Measurements from ENCODE around the gene TDRD15. TPM values are rescaled to one million over a fixed set of nuclear protein-coding genes. Genes with fewer than 3 reads are reported as not detected.
"Not testable (repeated sequence)": the region's sequence is repeated elsewhere in the genome, so short reads cannot be mapped to it uniquely, and the experiment has no call there.

The TDRD15 gene
- total RNA-seq, 2 experiments from 2014 or later = not detected

DNA sequence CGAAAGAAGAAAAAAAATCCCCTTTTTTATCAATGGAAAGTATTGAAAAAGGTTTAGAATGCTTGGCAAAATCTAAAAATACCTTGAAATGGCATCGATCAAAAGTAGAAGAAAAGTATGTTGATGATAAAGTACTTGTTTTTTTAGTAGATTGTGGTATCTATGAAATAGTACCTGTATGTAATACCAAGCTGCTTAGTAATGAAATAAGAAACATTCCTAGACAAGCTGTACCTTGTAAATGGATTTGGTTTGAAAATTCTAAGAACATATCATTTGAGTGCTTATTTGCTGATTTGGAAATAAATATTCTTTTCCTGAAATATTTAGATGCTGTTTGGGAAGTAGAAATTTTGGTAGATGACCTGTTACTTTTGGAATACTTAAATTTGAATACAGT, 18.4 kb downstream of the TDRD15 start:
- H3K36me3 Mint-ChIP-seq (ENCODE audit: low read depth) = no peaks in the 10 kb centered on the region
- ChIA-PET POLR2A (no interaction called here), CTCF (interaction anchor here (1.4 kb wide), 1 partner anchor 99 kb away, joined by 3 read pairs; the partner anchor contains the start of gene APOB)
- ATAC-seq (no peak), DNase-seq (no peak)
- intact Hi-C loops (cut with micrococcal nuclease) = no loop called here
- no peaks in the 10 kb centered on the region for H3K4me1 Mint-ChIP-seq (ENCODE audit: low read depth)
- TF ChIP-seq, protein P1, sequence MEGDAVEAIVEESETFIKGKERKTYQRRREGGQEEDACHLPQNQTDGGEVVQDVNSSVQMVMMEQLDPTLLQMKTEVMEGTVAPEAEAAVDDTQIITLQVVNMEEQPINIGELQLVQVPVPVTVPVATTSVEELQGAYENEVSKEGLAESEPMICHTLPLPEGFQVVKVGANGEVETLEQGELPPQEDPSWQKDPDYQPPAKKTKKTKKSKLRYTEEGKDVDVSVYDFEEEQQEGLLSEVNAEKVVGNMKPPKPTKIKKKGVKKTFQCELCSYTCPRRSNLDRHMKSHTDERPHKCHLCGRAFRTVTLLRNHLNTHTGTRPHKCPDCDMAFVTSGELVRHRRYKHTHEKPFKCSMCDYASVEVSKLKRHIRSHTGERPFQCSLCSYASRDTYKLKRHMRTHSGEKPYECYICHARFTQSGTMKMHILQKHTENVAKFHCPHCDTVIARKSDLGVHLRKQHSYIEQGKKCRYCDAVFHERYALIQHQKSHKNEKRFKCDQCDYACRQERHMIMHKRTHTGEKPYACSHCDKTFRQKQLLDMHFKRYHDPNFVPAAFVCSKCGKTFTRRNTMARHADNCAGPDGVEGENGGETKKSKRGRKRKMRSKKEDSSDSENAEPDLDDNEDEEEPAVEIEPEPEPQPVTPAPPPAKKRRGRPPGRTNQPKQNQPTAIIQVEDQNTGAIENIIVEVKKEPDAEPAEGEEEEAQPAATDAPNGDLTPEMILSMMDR (IDR thresholded peaks at IDR 0.05) = no peak
- H3K27ac Mint-ChIP-seq = no peak overlapping the region
- H3K27me3 Mint-ChIP-seq = no peaks in the 10 kb centered on the region
- H3K4me3 Mint-ChIP-seq = no peak overlapping the region
- H3K9me3 Mint-ChIP-seq = no peaks in the 10 kb centered on the region

DNA sequence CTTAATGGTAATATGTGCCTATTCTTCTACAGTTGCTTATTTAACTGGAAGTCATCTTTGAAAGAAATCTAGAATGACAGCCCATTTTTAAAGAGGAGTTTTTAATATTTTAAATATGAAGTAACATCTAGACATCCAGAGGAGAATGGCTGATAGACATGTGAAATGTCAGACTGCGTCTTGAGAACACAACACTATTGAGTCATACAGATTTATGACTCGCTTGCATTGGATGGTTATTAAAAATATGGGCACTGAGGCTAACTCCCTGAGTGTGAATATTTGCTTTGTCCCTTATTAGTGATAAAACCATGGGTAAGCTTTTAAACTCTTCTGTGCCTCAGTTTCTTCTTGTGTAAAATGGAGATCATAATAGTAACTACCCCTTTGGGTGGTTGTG, 22.9 kb downstream of the TDRD15 start:
- no peaks in the 10 kb centered on the region for H3K9me3 Mint-ChIP-seq
- POLR2A ChIA-PET = no interaction called here
- TF ChIP-seq, protein P1 (IDR thresholded peaks at IDR 0.05) = no peak
- H3K27ac Mint-ChIP-seq = no peak overlapping the region
- CTCF ChIA-PET = no interaction called here
- DNase-seq (no peak), ATAC-seq (no peak)
- H3K36me3 Mint-ChIP-seq (ENCODE audit: low read depth) = no peaks in the 10 kb centered on the region
- intact Hi-C loops (cut with micrococcal nuclease) = no loop called here
- no peaks in the 10 kb centered on the region for H3K4me1 Mint-ChIP-seq (ENCODE audit: low read depth)
- H3K27me3 Mint-ChIP-seq = peaks cover 3% of the 10 kb centered on the region
- H3K4me3 Mint-ChIP-seq = no peak overlapping the region

DNA sequence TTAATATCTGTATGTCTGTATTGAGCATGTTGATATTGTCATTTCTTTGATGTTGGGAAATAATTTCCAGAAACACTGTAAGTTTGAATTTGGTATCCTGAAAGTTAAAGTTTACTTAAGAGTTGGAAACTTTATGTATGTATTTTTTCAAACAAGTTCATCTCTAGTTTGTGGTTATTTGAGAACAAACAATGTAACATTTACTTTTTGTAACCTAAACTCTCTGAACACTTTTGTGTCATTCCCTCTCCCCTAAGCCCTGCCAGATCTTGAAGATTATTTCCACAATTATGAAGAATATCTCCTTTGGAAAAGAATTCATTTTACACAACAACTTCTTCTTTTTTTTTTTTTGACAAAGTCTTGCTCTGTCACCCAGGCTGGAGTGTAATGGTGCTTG, 24.9 kb downstream of the TDRD15 start:
- H3K9me3 Mint-ChIP-seq = no peaks in the 10 kb centered on the region
- H3K4me1 Mint-ChIP-seq (ENCODE audit: low read depth) = no peaks in the 10 kb centered on the region
- ChIA-PET POLR2A (no interaction called here), CTCF (no interaction called here)
- TF ChIP-seq, protein P1 (IDR thresholded peaks at IDR 0.05) = no peak
- no peak overlapping the region for H3K4me3 Mint-ChIP-seq
- intact Hi-C loops (cut with micrococcal nuclease) = no loop called here
- H3K27ac Mint-ChIP-seq = no peak overlapping the region
- peaks cover 3% of the 10 kb centered on the region for H3K27me3 Mint-ChIP-seq
- DNase-seq (no peak), ATAC-seq (no peak)
- H3K36me3 Mint-ChIP-seq (ENCODE audit: low read depth) = no peaks in the 10 kb centered on the region

DNA sequence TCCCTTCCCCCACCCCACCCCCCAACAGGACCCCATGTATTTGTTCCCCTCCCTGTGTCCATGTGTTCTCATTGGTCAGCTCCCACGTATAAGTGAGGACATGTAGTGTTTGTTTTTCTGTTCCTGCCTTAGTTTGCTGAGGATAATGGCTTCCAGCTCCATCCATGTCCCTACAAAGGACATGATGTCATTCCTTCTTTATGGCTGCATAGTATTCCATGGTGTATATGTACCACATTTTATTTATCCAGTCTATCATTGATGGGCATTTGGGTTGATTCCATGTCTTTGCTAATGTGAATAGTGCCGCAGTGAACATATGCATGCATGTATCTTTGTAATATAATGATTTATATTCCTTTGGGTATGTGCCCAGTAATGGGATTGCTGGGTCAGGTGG, 27.5 kb downstream of the TDRD15 start:
- H3K27me3 Mint-ChIP-seq; H3K36me3 Mint-ChIP-seq (ENCODE audit: low read depth); intact Hi-C loops (cut with micrococcal nuclease); CTCF ChIA-PET; H3K27ac Mint-ChIP-seq; H3K4me3 Mint-ChIP-seq; POLR2A ChIA-PET; DNase-seq; ATAC-seq; H3K9me3 Mint-ChIP-seq; H3K4me1 Mint-ChIP-seq (ENCODE audit: low read depth): not testable (repeated sequence)

DNA sequence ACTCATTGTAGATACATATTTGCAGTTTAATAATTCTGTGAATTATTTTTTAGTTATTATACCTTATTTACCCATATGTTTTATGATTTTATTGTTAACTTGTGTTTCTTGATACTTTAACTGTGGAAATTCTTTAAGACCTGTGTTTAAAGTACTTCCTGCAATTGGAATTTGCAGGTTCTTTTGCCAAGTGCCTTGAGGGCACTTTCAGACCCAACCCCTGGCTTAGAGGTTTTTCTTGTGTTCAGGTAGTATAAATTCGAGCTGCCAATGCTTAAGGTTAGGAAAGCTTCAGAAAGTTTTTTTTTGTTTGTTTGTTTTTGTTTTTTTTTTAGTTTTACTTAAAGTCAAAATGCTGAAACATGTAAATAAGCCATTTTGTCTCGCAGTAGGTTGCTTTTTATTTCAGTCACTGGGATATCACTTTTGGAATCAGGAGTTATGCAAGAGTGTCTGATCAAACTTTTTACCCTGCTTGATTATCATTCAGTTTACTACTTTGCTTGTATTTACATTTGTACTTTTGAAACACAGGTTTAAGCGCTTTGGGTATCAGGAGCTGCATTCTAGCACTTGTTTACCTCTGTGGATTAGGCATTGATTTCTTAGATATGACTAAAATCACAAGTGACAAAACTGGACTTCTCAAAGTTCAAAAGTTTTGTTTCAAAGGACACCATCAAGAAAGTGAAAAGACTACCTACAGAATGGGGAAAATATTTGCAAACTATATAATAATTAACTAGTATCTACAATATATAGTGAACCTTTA, 31.8 kb downstream of the TDRD15 start:
- intact Hi-C loops (cut with micrococcal nuclease) = no loop called here
- Mint-ChIP-seq H3K4me3 (no peak overlapping the region), H3K27ac (no peak overlapping the region), H3K4me1 (ENCODE audit: low read depth) (no peaks in the 10 kb centered on the region), H3K27me3 (peaks cover 3% of the 10 kb centered on the region), H3K9me3 (peaks cover 2% of the 10 kb centered on the region), H3K36me3 (ENCODE audit: low read depth) (no peaks in the 10 kb centered on the region)
- POLR2A ChIA-PET = no interaction called here
- no peak for ATAC-seq
- DNase-seq = no peak
- TF ChIP-seq, protein P1 (IDR thresholded peaks at IDR 0.05) = no peak
- CTCF ChIA-PET = no interaction called here

Data from activated CD8-positive, alpha-beta T cell treated with anti-CD3 and anti-CD28 coated beads for 36 hours (primary cell).